PFSK-1 (cell line): ENCODE data around the gene PCED1B.

Experiments
- FOXP2 ChIP-seq: optimal IDR thresholded peaks from 2 replicates; pipeline ENCODE3; 2011; ENCODE audit warnings: borderline replicate concordance, control low read depth, inconsistent platforms; ENCODE audit not compliant: insufficient read depth; ENCODE audit errors: extremely low read length, extremely low read depth
- POLR2AphosphoS5 ChIP-seq: IDR thresholded peaks from 2 replicates; pipeline ENCODE4 v1.6.1; 2012; ENCODE audit warnings: low read depth, mild to moderate bottlenecking, control low read depth, low read length, moderate library complexity
- SIN3A ChIP-seq: IDR thresholded peaks from 2 replicates; pipeline ENCODE4 v1.6.1; 2012; ENCODE audit warnings: mild to moderate bottlenecking, low read length, moderate library complexity, borderline replicate concordance; ENCODE audit not compliant: insufficient read depth
- TAF1 ChIP-seq: IDR thresholded peaks from 2 replicates; pipeline ENCODE4 v1.6.1; 2012; ENCODE audit warnings: low read length, control low read depth, borderline replicate concordance; ENCODE audit not compliant: insufficient read depth
- TF ChIP-seq, protein P1 (sequence below), 2 experiments: IDR thresholded peaks; 2 replicates each; pipeline versions ENCODE4 v1.6.1 to v1.8.0; 2011 to 2012; ENCODE audit warnings: low read depth in 2 of 2, low read length in 2 of 2, control low read depth in 1 of 2, inconsistent platforms in 1 of 2, mild to moderate bottlenecking in 1 of 2, moderate library complexity in 1 of 2; ENCODE audit not compliant: insufficient read depth in 1 of 2

PCED1B gene

DNA sequence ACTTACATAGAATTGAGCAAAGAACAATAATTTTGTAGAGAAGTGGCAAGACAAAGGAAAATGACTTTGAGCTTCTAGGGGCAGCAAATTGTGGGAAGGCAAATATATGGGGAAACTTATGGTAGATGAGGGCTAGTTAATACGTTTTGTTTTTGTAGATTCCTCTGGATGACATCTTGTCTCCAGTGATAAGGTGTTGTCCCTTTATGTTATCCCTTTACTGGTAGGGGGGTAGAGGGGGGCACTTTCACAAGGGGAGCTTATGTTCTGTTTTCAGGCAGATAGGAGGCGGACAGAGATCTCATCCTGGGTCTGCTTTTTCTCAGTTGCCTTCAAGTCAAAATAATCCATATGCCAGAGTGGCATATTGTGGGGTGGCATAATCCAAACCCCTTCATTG is 106.8 kb downstream of the PCED1B start:
- TF ChIP-seq SIN3A, result no peak
- TF ChIP-seq, protein P1, sequence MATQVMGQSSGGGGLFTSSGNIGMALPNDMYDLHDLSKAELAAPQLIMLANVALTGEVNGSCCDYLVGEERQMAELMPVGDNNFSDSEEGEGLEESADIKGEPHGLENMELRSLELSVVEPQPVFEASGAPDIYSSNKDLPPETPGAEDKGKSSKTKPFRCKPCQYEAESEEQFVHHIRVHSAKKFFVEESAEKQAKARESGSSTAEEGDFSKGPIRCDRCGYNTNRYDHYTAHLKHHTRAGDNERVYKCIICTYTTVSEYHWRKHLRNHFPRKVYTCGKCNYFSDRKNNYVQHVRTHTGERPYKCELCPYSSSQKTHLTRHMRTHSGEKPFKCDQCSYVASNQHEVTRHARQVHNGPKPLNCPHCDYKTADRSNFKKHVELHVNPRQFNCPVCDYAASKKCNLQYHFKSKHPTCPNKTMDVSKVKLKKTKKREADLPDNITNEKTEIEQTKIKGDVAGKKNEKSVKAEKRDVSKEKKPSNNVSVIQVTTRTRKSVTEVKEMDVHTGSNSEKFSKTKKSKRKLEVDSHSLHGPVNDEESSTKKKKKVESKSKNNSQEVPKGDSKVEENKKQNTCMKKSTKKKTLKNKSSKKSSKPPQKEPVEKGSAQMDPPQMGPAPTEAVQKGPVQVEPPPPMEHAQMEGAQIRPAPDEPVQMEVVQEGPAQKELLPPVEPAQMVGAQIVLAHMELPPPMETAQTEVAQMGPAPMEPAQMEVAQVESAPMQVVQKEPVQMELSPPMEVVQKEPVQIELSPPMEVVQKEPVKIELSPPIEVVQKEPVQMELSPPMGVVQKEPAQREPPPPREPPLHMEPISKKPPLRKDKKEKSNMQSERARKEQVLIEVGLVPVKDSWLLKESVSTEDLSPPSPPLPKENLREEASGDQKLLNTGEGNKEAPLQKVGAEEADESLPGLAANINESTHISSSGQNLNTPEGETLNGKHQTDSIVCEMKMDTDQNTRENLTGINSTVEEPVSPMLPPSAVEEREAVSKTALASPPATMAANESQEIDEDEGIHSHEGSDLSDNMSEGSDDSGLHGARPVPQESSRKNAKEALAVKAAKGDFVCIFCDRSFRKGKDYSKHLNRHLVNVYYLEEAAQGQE (IDR thresholded peaks at IDR 0.05; ENCODE audit: insufficient read depth in 1 of 2, low read depth in 2 of 2, low read length in 2 of 2), result no peak
- no peak for TF ChIP-seq POLR2AphosphoS5
- TF ChIP-seq FOXP2, result no peak
- TF ChIP-seq TAF1, result no peak

DNA sequence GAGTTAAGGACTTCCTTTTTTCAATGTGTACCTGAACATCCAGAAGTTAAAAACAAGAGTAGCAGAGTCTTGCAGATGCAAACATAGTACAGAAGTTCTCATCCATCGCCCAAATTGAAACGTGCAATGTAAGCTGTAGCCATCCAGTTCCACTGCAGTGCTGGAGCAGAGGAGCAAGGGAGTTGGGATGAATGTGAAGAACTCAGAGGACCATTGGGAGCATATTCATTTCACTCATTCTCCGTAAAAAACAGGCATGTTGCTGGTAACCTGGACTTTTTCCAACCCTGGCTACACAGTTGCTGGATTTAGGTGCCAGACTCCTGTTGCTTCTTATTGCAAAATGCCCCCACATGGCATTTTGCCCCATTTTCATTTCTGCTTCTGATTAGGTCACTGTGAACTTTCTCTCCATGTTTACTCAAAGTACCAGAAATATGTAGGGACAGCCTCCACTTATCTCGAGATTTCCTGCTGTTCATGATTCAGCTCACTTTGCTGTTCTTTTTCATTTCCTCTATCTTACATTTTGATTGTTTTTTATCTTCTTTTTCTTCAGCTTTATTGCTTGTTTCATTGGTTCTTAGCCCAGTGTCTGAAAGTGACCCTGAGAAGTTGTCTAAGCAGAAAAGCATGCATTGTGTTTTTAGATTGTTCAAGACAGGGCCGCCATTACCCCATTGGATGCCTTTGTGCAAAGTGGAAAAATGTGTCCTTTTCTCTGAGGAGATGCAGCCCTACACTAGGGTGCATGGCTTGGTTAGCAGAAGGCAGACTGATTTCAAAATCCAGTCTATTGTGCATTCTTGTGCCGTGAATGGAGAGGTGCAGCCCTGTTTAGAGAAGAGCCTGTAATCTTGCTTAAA is 109.4 kb downstream of the PCED1B start:
- TF ChIP-seq, protein P1 (IDR thresholded peaks at IDR 0.05; ENCODE audit: insufficient read depth in 1 of 2, low read depth in 2 of 2, low read length in 2 of 2), result no peak
- TF ChIP-seq FOXP2, result no peak
- TF ChIP-seq SIN3A, result no peak
- no peak for TF ChIP-seq TAF1
- TF ChIP-seq POLR2AphosphoS5, result no peak

GRCh38 chr12:47189728-47190127 is 110.3 kb downstream of the PCED1B start:
- no peak for TF ChIP-seq SIN3A
- no peak for TF ChIP-seq FOXP2
- no peak for TF ChIP-seq TAF1
- TF ChIP-seq, protein P1 (IDR thresholded peaks at IDR 0.05; ENCODE audit: insufficient read depth in 1 of 2, low read depth in 2 of 2, low read length in 2 of 2), result no peak
- no peak for TF ChIP-seq POLR2AphosphoS5

- TF ChIP-seq FOXP2 (no peak), POLR2AphosphoS5 (no peak), TAF1 (no peak), SIN3A (no peak)
- TF ChIP-seq, protein P1 (IDR thresholded peaks at IDR 0.05; ENCODE audit: insufficient read depth in 1 of 2, low read depth in 2 of 2, low read length in 2 of 2), result no peak
Measured at GRCh38 chr12:47190271-47190750, 110.9 kb downstream of the PCED1B start.
